ENCODE measurements around the gene NKAIN2. TPM values are rescaled to one million over a fixed set of nuclear protein-coding genes. Genes with fewer than 3 reads are reported as not detected.

Gene NKAIN2
- total RNA-seq, 4 donors from 2014 or later, result 0.19 TPM; not detected in 3

GRCh38 chr6:123849406-123849805, 45.7 kb downstream of the NKAIN2 start:
- H3K4me1 ChIP-seq, result no peaks in the 10 kb centered on the region
- H3K27ac ChIP-seq, result no peak overlapping the region
- TF ChIP-seq, protein P1, sequence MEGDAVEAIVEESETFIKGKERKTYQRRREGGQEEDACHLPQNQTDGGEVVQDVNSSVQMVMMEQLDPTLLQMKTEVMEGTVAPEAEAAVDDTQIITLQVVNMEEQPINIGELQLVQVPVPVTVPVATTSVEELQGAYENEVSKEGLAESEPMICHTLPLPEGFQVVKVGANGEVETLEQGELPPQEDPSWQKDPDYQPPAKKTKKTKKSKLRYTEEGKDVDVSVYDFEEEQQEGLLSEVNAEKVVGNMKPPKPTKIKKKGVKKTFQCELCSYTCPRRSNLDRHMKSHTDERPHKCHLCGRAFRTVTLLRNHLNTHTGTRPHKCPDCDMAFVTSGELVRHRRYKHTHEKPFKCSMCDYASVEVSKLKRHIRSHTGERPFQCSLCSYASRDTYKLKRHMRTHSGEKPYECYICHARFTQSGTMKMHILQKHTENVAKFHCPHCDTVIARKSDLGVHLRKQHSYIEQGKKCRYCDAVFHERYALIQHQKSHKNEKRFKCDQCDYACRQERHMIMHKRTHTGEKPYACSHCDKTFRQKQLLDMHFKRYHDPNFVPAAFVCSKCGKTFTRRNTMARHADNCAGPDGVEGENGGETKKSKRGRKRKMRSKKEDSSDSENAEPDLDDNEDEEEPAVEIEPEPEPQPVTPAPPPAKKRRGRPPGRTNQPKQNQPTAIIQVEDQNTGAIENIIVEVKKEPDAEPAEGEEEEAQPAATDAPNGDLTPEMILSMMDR (IDR thresholded peaks at IDR 0.05), result no peak
- no peak for TF ChIP-seq POLR2A (IDR thresholded peaks at IDR 0.05)
- no peaks in the 10 kb centered on the region for H3K36me3 ChIP-seq
- no peak for DNase-seq
- 52 to 72% methylated on average over 3 of the region's 3 CpGs for WGBS, 2 donors
- no peak overlapping the region for H3K4me3 ChIP-seq
- no peaks in the 10 kb centered on the region for H3K27me3 ChIP-seq
- intact Hi-C loops (cut with DNase I), result no loop called here
- H3K9me3 ChIP-seq, result no peaks in the 10 kb centered on the region

- intact Hi-C loops (cut with DNase I), result no loop called here
- Histone ChIP-seq H3K36me3 (no peaks in the 10 kb centered on the region), H3K27me3 (no peaks in the 10 kb centered on the region), H3K4me1 (no peaks in the 10 kb centered on the region), H3K27ac (no peak overlapping the region), H3K9me3 (no peaks in the 10 kb centered on the region), H3K4me3 (no peak overlapping the region)
- 89 to 91% methylated on average over 4 of the region's 4 CpGs for WGBS, 2 donors
- TF ChIP-seq, protein P1 (IDR thresholded peaks at IDR 0.05), result no peak
- no peak for TF ChIP-seq POLR2A (IDR thresholded peaks at IDR 0.05)
- no peak for DNase-seq
Measured at GRCh38 chr6:123850555-123850954, 46.9 kb downstream of the NKAIN2 start.

DNA sequence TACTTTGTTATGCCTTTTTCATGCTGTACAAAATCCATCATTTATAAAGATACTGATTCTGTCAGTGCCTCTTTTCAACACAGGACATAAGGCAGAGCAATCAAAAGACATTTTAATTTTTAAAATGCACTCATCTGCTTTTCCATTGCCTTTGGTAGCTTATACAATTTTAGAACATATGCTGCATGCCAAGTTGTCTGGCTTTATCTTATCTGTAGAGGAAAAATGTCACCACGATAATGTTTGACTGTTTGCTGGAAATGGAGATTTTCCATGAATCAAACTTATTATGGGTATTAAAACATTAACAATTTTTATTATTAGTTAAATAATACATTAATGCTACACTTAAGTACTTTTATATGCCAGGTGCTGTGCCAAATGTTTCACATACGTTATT, 50.5 kb downstream of the NKAIN2 start:
- H3K9me3 ChIP-seq, result no peaks in the 10 kb centered on the region
- intact Hi-C loops (cut with DNase I), result no loop called here
- no peak for DNase-seq
- no peak overlapping the region for H3K27ac ChIP-seq
- H3K4me1 ChIP-seq, result no peaks in the 10 kb centered on the region
- WGBS, 2 donors, result 76 to 83% methylated on average over 2 of the region's 2 CpGs
- no peaks in the 10 kb centered on the region for H3K36me3 ChIP-seq
- TF ChIP-seq, protein P1 (IDR thresholded peaks at IDR 0.05), result no peak
- TF ChIP-seq POLR2A (IDR thresholded peaks at IDR 0.05), result no peak
- no peak overlapping the region for H3K4me3 ChIP-seq
- H3K27me3 ChIP-seq, result no peaks in the 10 kb centered on the region

DNA sequence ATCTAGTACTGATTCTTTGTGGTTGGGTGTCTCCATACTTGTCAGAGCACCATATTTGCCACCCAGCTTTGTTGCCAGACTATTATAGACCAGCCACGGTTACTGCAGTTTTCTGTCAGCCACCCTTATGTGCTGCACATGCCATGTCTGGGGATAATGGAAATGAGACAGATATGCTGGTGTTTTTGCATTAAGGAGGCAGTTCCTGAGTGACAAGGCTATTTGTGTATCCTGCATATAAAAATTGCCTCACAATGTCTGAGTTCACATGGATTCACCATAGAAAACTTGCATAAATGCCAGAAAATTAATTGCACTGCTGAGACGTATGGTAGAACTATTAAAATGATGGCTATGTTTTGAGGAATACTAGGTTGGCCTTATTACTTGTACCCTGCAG, 51.8 kb downstream of the NKAIN2 start:
- Histone ChIP-seq H3K27ac (no peak overlapping the region), H3K4me3 (no peak overlapping the region), H3K4me1 (no peaks in the 10 kb centered on the region), H3K36me3 (no peaks in the 10 kb centered on the region), H3K27me3 (no peaks in the 10 kb centered on the region), H3K9me3 (no peaks in the 10 kb centered on the region)
- 44 to 62% methylated on average over 2 of the region's 2 CpGs for WGBS, 2 donors
- TF ChIP-seq, protein P1 (IDR thresholded peaks at IDR 0.05), result no peak
- TF ChIP-seq POLR2A (IDR thresholded peaks at IDR 0.05), result no peak
- intact Hi-C loops (cut with DNase I), result no loop called here
- no peak for DNase-seq

DNA sequence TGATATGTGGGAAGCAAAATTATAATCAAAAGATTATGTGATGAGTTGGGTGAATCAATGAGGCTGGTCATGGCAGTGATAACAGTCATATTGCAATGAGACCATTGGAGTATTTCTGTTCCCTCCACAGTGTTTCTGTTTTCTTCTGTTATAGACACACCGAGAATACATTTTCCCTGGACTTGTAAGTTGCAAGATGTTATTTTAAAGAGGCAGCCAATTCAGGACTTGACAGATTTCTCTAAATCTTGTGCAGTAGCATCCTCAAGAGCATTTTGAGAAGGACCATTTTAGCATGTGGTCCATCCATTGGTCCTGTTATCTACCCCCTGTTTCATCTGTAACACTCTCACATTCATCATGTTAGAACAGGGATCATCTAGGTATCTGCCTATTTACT, 55.6 kb downstream of the NKAIN2 start:
- Histone ChIP-seq H3K27ac (no peak overlapping the region), H3K4me1 (no peaks in the 10 kb centered on the region)
- TF ChIP-seq, protein P1 (IDR thresholded peaks at IDR 0.05), result no peak
- TF ChIP-seq POLR2A (IDR thresholded peaks at IDR 0.05), result no peak

More for the DNA sequence above, 55.6 kb downstream of the NKAIN2 start:
- Histone ChIP-seq H3K9me3 (no peaks in the 10 kb centered on the region), H3K27me3 (no peaks in the 10 kb centered on the region), H3K36me3 (no peaks in the 10 kb centered on the region), H3K4me3 (no peak overlapping the region)
- 91 to 95% methylated on average over 1 of the region's 1 CpG for WGBS, 2 donors
- no peak for DNase-seq
- intact Hi-C loops (cut with DNase I), result no loop called here
